Stimulated activated CD4-positive, alpha-beta T cell treated with anti-CD3 and anti-CD28 coated beads, Interleukin-1b, Interleukin-23, amount 100 ng/mL, for 48 hours (primary cell): ENCODE measurements around the gene ZNF410.
"Not testable (repeated sequence)": the region's sequence is repeated elsewhere in the genome, so short reads cannot be mapped to it uniquely, and the experiment has no call there.

Experiments used
- DNase-seq: peaks from one replicate; pipeline ENCODE4 v3.0.0-alpha.2; 2020

Gene ZNF410

DNA sequence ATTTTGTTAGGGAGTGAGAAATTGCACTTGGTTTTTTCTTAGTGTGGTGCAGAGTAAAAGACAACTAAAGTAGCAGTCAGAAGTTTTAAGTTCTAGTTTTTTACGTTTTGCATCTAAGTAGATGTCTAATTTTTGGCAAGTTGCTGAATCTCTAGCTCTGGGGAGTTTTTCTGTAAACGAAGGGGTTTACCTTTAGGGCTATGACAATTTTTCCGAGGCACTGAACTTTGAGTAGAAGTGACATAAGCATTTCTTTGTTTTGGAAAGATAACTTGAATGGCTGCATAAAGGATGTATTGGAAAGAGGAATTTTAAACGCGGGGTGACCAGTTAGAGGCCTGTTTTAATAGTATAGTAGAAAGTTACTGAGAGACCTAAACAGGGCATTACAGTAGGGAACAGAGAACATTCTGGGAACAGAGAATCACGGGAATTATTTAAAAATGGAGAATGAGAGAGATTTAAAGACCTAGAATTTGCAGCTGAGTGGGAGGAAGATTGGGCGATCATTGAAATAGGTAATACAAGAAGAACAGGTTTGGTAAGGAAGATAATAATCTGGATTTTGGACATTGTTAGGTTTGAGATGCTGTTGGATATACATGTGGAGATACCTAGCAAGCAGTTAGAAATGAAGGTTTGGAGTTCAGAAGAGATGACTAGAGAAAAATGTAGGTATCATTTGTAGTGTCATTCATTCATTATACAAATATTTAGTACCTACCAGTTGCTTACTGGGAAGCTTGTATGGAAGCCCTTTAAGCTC lies 1.2 kb downstream of the ZNF410 start:
- DNase-seq: no peak

DNA sequence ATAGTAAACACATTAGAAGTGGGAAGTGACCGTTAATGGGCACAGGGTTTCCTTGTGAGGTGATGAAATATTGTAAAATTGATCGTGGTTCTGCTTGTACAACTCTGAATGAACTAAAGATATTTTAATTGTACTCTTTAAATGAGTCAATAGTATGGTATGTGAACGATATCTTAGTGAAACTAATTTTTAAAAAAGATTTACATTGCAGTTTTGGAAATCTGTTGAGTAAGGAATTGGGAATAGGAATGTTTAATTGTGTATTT lies 1.7 kb downstream of the ZNF410 start:
- no peak for DNase-seq

DNA sequence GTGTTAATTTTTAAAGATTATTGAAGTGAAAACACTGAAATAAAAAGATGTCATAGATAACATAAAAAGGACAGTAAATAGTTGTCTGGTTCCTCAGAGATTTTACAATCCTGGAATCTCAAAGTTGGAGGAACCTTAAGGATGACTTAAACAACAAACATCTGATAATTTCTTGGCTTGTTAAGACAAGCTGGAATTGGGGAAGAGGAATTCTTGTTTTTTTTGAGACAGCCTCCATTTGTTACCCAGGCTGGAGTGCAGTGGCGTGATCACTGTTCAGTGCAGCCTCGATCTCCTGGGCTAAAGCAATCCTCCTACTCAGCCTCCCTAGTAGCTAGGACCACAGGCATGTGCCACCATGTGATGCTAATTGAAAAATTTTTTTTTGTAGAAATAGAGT lies 2.3 kb downstream of the ZNF410 start:
- DNase-seq: no peak

DNA sequence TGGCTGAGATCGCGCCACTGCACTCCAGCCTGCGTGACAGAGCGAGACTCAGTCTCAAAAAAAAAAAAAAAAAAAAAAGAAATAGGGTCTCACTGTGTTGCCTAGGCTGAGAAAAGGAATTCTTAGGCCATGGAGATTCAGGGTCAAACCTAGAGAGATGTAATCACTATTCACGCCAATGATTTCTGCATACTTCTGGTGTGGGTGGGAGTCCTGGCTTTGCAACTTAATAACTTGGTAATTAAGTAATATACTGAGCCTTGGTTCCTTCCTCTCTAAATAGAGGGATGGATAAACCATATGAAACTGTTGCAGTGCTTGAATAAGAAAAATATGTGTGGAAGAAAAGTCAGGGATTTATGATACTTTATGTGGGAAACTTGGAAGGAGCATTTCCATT lies 2.7 kb downstream of the ZNF410 start:
- no peak for DNase-seq

DNA sequence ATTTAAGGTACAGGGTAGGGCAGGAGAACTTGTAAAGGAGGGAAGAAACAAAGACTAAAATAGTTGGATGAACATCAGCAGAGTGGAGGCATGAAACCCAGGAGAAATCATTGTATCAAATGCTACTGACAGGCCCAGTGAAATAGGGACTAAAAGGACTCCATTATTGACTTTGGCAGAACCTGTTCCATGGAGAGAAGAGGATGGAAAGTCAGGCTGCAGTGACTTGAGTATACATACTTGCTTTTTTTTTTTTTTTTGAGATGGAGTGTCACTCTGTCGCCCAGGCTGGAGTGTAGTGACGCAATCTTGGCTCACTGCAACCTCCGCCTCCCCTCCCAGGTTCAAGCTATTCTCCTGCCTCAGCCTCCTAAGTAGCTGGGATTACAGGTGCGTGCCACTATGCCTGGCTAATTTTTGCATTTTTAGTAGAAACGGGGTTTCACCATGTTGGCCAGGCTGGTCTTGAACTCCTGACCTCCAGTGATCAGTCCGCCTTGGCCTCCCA lies 7.6 kb downstream of the ZNF410 start:
- DNase-seq: not testable (repeated sequence)

DNA sequence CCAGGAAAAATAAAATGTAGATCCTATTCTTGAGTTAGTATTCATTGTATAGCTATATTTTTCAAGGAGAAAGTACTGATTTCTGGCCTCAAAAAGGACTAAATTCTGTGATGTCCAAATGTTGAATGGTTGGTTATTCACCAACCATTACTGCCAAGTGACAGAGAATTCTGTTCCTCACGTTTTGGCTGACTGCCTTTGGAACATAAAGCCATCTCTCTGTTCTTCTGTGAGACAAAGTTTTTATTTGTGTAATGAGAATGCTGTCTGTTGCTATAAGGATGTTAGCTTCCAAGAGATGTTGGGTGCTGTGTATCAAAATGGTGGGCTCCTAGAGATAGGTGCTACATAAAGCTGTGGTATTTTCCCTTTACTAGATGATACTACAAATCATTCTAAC lies 9.3 kb downstream of the ZNF410 start:
- DNase-seq: no peak

DNA sequence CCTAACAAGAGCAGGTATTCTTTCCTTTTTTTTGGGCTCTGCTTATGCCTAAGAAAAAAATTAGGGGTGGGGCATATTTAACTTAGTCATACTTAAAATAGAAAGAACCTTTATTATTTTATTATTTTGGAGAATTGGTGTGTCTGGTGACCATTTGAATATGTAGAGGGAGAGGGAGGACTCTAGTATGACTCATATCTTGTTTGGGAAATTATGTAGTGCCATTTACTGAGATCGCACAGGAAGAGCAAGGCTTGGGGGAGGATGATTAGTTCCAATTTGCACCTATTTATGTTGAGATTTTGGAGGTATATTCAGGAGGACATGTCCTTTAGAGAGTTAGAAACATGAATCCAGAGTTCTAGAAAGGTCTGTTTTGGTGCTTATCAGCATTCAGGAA lies 9.9 kb downstream of the ZNF410 start:
- DNase-seq: no peak

DNA sequence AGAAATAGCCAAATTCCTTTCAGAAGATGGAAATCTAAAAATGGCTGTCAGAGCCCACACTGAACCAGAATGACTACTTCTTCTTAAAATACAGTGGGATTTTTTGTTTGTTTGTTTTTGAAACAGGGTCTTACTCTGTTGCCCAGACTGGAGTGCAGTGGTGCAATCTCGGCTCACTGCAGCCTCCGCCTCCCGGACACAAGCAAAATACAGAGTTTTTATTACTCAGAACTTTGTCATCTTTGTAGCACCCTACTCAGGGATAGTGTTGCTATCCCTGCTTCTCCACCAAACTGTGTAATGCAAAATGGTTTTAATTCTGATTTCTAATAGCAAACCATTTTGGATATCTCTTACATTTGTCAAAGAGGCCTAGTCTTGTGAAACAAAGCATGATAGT lies 16.4 kb downstream of the ZNF410 start:
- DNase-seq: no peak

DNA sequence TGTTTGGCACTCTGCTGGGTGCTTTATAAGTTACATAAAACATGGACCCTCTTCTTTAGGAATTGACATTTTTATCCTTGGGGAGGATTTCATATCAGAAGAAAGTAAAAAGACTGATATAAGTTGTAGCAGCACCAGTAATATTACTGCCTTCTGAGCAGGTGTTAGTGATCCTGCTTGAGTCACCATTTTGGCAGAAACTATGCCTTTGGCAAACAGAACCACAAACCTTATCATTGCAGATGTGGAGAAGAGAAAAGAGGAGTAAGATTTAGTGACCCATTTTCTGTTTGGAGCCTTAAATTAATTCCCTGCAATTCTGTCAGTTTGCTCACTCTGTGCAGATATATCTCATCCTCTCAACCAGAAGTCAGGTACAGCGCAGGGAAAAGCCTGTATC lies 23.0 kb downstream of the ZNF410 start:
- DNase-seq: no peak

DNA sequence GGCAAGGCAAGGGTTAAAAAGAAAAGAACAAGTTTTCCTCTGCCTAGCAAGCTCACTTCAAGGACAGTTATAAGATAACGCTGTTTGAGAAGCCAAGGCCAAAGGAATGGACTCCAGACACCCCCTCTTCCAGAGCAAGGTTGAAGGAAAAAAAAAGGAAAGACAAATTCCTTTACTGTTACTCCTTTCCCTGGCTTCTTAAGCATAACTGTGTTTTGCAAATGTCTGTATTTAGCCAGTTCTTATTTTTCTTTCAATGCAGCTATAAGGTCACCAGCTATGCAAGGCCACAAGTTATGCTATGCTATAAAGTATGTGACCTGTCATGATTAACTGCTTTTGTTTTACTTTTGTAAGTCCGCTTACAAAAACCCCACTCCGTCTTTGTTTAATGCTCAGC lies 26.6 kb downstream of the ZNF410 start:
- DNase-seq: no peak

DNA sequence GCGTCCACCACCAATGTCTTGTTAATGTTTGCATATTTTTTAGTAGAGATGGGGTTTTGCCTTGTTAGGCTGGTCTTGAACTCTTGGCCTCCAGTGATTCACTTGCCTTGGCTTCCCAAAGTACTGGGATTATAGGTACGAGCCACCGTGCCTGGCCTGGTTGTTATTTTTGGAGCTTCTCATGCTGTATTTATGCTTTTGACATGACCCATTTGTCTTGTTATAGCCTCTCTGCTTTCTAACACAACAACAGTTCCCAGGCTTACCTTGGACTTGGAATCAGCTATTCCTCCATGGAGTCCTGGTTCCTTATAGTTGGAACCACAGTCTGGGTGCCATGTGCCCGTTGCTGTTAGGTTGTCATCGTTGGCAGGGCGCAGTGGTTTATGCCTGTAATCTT lies 29.7 kb downstream of the ZNF410 start:
- DNase-seq: no peak

DNA sequence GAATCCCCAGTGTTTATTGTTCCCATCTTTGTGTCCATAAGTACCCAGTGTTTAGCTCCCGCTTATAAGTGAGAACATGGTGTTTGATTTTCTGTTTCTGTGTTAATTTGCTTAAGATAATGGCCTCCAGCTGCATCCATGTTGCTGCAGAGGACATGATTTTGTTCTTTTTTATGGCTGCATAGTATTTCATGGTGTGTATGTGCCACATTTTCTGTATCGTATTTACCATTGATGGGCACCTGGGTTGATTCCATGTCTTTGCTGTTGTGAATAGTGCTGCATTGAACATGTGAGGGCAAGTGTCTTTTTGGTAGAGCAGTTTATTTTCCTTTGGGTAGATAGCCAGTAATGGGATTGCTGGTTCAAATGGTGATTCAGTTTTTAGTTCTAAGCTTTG lies 32.8 kb downstream of the ZNF410 start:
- not testable (repeated sequence) for DNase-seq

DNA sequence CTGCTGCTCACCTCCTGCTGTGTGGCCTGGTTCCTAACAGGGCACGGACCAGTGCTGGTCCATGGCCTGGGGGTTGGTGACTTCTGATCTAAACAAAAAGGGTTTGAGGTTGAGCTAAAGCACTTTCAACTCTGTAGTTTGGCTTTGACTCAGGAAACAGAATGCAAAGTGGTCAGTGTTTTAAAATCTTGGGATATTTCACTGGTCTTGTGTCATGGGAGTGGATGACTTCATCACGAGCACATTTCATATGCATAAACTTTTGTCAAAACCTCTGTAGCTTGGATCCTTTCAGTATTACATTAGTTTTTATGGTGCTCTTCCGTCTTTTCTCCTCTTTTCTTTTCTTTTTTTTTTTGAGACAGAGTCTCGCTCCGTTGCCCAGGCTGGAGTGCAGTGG lies 37.7 kb downstream of the ZNF410 start:
- DNase-seq: no peak

DNA sequence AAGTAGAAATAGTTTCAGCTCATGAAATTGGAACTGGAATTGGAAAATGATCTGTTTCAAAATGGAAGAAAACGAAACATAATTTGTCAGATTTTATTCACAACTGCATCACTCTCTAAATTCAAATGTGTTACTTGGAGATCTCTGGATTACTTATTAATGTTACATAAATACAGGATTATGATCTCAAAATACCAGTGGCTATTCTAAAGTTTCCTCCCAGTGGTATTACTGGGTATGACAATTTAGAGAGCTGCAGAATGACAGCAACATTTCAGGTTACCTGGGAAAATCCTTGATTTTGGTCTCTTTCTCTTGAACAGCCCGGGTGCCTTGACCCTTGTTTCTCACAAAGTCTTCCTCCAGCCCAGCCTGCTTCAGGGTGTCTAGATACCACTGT lies 49.0 kb downstream of the ZNF410 start:
- no peak for DNase-seq

DNA sequence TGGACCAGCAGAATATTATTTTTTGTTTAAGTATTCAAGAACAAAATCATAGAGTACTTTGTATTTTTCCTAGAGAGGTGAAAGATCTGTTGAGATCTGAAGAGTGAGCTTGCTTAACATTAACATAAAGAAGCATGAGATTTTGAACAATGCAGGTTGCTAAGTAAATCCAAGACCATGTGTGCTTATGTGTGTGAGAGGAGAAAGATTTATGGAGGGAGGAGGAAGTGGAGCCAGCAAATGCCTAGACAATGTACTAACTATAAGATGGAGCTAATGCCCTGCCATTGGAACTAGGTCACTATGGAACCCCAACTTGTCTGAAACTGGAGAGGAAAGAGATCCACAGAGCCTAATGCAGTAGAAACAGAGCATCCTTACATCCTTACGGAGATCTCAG lies 49.9 kb downstream of the ZNF410 start:
- no peak for DNase-seq

DNA sequence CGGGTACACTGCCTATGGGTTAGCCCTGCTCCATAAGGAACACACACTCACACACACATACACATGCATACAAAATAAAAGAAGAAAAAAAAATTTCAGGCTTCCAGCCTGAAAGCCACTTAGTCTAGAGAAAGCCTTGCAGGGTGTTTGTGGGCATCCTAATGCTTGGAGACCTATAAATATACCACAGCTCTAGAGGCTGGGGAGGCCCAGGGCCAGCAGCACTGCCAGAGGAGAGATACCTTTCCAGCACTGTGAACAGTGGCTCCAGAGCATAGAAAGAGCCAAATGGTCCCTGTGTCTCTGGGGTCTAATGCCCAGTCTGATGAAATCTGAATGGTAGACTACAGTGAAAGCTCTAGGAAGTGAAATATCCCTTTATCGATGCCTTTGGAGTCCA lies 50.4 kb downstream of the ZNF410 start:
- DNase-seq: no peak

DNA sequence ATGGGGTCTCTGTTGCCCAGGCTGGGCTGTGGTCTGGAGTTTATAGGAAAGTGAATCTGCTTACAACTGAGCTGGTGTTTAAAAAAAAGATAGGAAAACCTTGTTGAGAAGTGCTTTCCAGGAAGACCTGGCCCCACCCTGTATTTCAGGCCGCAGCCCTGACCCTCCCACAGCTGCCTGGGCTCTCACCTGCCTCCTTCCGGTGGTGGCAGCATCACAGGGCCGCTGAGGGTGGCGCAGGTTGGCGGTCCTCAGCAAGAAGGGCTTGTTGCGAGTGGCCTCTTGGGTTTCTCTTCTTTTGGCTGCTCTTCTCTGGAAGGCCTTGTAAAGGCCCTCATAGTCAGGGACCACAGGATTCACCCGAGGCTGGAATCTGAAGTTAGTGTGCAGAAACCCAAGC lies 55.5 kb downstream of the ZNF410 start:
- DNase-seq: no peak

DNA sequence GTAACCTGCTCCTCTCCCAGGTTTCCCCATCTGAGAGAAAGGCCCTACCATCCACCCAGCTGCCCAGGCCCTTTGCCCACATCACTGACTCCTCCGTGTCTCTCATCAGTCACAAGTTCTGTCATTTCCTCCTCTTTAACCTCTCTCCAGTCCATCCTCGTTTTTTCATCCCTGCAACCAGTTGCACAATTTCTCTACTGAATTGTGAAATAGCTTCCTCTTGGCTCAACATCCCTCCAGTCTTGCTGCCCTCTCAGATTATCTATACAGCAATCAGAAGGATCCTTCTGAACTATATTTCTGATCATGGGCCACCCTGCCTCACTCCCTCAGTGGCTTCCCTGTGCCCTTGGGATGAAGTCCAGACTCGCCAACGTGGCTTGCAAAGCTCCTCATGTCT lies 56.4 kb downstream of the ZNF410 start:
- no peak for DNase-seq

DNA sequence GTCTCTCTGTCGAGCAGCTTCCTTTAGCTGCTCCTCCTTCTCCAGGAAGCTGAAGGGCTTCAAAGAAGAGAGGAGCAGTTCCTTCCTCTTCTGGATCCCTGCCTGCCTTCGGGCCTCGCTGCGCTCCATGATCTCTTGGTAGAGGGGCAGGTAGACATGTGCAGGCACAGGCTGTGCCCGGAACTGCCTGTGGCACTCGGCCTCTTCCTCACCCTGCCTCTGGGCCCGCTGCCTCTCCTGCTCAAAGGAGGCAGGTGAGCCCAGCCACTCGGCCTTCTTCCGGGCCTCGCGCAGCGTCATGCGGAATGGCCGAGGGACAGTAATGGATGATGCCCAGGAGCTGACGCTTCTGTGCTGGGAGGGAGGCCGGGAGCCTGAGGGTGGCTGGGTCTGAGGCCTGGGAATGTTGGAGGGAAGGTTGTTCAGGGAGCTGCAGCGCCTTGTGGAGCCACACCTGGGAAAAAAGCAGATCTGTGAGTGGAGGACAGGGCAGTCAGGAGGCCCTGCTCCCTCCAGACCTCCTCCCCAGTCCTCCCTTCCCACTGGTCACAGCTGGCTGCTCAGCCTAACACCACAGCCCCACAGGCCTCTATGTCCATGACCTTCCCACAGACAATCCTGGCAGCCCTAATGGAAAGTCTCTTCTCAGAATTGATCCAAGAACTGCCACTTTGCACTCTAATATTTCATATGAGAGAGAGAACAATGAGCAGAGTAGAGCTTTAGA lies 57.9 kb downstream of the ZNF410 start:
- DNase-seq: no peak

DNA sequence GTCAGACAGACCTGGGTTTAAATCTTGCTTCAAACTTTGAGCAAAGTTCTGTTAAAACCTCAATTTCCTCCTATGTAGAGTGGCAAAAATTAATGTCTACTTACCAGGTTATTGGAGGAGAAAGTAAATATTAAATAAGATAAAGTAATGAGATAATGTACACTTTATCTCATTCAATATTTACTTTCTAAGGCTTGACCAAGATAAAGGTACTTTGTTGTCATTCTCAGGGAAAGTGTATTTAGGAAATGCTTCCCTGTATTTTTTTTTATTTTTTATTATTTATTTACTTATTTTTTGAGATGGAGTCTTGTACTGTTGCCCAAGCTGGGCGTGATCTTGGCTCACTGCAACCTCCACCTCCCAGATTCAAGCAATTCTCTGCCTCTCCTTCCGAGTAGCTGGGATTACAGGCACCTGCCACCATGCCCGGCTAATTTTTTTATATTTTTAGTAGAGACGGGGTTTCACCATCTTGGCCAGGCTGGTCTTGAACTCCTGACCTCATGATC lies 58.6 kb downstream of the ZNF410 start:
- no peak for DNase-seq

DNA sequence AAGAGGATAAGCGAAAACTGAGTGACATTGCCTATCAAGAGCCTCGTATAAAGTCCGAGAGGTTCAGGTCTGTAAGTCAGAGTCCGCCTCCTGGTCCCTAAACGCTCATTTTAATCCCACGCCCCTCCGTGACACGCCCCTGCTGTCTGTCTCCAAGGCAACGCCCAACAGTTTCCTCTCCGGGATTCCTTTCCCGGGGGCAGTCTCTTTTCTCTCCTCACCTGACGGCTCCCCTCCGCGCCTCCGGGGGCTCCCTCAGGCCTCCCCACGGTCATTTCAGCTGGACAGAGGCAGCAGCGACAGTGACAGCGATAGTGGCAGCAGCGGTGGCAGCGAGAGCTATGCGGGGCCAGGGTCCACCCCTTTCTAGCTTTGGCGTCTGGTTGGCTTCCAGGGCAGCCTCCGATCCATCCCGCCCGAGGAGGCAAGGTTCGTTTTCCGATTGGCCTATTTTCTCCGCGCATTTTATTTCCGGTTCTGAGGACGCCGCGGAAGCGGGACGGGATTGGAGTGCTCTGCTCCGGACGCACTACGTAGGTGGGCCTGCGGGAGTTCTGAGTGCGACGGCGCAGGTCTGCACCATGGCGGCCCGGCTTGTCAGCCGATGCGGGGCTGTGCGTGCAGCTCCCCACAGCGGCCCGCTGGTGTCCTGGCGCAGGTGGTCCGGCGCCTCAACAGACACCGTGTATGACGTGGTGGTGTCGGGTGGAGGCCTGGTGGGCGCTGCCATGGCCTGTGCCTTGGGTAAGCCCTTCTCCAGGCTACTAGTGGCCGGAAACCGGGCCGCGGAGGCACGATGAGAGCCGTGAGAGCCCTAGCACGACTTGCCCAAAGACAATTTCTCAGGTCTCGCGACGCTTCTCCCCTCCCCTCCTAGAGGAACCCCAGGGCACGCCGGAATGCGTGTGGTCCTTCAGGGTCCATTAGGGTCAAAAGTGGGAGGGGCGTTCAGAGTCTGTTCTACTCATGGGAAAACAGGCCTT lies 63.4 kb downstream of the ZNF410 start, which contains the start of the genes COQ6 and FAM161B:
COQ6 (plus strand) TSS at position 551 of the 983 bp plus-strand sequence; CDS start at position 582, 31 bp downstream.
FAM161B (minus strand) TSS at position 343 of the 983 bp plus-strand sequence; CDS start at position 275, 68 bp downstream.
- DNase-seq: peak; percentile 95

DNA sequence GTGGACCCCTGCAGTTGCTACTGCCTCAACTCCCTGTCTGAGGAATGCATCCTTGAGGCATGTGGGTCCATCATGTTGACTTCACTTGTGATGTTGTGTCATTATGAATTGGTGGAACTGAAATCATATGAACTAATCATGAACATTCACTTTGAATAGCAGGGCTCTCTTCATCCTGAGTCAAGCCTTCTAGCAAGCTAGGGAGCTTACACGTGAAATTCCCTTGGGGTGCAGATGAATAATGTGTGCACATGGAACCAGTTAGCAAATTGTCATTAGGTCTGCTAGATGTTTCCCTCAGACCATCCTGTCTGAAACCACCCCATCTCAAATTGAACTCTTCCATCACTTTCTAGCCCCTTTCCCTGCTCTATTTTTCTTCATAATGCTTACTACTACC lies 67.1 kb downstream of the ZNF410 start:
- DNase-seq: no peak

DNA sequence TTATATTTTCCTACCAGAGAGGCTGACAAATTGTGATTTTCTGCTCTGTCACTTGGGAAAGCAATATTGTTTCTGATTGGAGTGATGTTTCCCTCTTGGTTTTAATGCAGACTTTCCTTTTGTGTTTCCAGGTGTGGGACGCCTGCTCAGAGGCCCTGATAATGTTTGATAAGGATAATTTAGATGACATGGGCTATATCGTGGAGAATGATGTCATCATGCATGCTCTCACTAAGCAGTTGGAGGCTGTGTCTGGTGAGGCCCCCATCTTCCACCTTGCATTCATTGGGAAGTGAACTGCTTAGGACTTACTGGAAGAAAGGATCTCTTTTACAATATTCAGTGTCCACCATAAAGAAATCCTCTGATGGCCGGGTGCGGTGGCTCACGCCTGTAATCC lies 69.0 kb downstream of the ZNF410 start:
- no peak for DNase-seq
